Mesodermal cell (in vitro differentiated cells): ENCODE data around the gene KIF1A.
"Not testable (repeated sequence)": the region's sequence is repeated elsewhere in the genome, so short reads cannot be mapped to it uniquely, and the experiment has no call there.

ENCODE experiments used
- H3K27ac ChIP-seq: 2 replicates; pipeline ENCODE4 v1.7.0; 2013; ENCODE audit warnings: mild to moderate bottlenecking, low read depth, low read length, moderate library complexity; ENCODE audit not compliant: severe bottlenecking
- H3K36me3 ChIP-seq: 2 replicates; pipeline ENCODE4 v1.7.1; 2013; ENCODE audit warnings: mild to moderate bottlenecking, low read length, moderate library complexity; ENCODE audit not compliant: control insufficient read depth, insufficient read depth
- H3K4me1 ChIP-seq: one replicate; pipeline ENCODE4 v1.7.1; 2013; ENCODE audit warnings: mild to moderate bottlenecking, low read length; ENCODE audit not compliant: insufficient read depth, control insufficient read depth, poor library complexity, severe bottlenecking
- H3K4me3 ChIP-seq: 2 replicates; pipeline ENCODE4 v1.7.0; 2013; ENCODE audit warnings: low read length, control low read depth, mild to moderate bottlenecking; ENCODE audit not compliant: insufficient read depth, poor library complexity, severe bottlenecking; ENCODE audit errors: extremely low read depth
- H3K9me3 ChIP-seq: 2 replicates; pipeline ENCODE4 v1.7.1; 2013; ENCODE audit warnings: mild to moderate bottlenecking, low read length, moderate library complexity; ENCODE audit not compliant: control insufficient read depth
- WGBS, 2 experiments: methylation state at CpG; one replicate each; pipeline ENCODE4 v1.1.5; 2013; ENCODE audit warnings: missing lambda C conversion rate in 2 of 2; ENCODE audit not compliant: insufficient coverage in 2 of 2; 5-methylcytosine and 5-hydroxymethylcytosine counted together

Gene KIF1A

DNA sequence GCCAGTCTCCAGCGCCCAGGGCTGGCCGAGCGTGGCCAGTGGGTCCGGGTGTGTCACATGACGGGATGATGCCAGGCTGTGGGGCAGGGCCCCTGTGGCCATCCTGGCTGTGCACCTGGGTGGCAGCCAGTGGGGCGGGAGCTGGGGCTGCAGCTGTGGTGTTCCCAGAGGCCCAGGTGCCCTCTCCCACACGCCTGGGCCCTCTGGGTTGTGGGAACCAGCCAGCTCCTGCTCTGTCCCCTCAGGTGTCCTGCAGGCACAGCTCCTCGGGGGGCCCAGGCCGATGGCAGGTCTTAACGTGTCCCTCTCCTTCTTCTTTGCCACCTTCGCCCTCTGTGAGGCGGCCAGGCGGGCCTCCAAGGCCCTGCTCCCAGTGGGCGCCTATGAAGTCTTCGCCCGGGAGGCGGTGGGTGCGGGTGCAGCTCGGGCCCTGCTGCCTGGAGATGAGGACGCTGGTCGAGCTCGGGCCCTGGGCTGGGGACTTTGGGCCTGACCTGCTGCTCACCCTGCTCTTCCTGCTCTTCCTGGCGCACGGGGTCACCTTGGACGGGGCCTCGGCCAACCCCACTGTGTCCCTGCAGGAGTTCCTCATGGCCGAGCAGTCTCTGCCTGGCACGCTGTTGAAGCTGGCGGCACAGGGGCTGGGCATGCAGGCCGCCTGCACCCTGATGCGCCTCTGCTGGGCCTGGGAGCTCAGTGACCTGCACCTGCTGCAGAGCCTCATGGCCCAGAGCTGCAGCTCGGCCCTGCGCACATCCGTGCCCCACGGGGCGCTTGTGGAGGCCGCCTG lies 128.2 kb downstream of the KIF1A start, which contains the start of gene AQP12A:
Gene AQP12A, plus strand, starts transcription at position 236 of the 790 bp plus-strand sequence. Its CDS starts 48 bp downstream, at position 284.
- not testable (repeated sequence) for H3K27ac ChIP-seq, H3K4me3 ChIP-seq, H3K9me3 ChIP-seq, H3K4me1 ChIP-seq, H3K36me3 ChIP-seq
- 91% methylated on average over 14 to 22 of the region's 37 CpGs for WGBS, 2 experiments

DNA sequence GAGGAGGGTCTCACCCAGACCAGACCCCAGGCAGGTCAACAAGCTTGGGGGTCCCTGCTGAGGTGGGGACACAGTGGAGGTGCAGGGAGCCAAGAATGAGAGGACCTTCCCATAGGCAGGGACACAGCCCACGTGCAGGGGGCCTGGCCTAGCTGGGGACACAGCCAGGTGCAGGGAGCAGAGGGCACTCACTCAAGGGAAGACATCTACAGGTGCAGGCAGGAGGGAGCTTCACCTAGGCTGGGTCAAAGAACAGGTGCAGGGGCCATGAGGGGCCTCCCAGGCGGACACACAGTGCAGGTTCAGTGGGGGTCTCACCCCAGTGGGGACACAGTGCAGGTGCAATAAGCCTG lies 129.0 kb downstream of the KIF1A start:
- H3K9me3 ChIP-seq = not testable (repeated sequence)
- WGBS, 2 experiments = 17 to 100% methylated on average over 1 of the region's 2 CpGs

DNA sequence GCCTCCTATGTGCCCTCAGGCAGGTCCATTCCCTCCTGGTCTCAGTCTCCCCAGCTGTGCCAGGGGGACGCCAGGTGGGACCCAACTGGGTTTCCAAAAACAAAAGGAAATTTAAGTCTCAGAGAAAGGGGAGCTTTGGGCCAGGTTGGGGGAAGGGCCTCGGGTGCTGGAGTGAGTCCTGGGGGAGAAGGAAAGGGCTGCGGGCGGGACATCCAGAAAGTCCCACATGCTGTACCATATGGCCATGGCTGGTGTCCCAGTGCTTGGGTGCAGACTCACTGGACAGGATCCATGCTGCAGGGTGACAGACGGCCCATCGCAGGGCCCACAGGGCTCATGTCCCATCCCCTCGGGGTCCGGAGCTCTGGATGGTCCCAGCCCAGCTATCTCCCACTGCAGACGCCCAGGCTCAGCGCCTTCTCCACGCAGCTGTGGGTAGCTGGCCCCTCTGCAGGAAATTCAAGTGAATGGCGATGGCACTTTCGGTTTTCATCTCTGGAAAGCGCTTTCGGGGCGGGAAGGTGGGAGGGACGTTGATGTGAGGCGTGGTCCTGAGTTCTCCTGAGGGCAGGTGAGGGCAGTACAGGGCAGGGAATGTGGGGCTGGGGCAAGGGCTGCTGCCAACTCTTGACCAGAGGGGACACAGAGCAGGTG lies 129.5 kb downstream of the KIF1A start:
- not testable (repeated sequence) for H3K27ac ChIP-seq, H3K36me3 ChIP-seq, H3K9me3 ChIP-seq, H3K4me3 ChIP-seq, H3K4me1 ChIP-seq
- WGBS, 2 experiments = 75 to 97% methylated on average over 1 to 3 of the region's 18 CpGs

More for the DNA sequence above, 129.0 kb downstream of the KIF1A start:
- not testable (repeated sequence) for H3K27ac ChIP-seq, H3K4me3 ChIP-seq, H3K4me1 ChIP-seq, H3K36me3 ChIP-seq

DNA sequence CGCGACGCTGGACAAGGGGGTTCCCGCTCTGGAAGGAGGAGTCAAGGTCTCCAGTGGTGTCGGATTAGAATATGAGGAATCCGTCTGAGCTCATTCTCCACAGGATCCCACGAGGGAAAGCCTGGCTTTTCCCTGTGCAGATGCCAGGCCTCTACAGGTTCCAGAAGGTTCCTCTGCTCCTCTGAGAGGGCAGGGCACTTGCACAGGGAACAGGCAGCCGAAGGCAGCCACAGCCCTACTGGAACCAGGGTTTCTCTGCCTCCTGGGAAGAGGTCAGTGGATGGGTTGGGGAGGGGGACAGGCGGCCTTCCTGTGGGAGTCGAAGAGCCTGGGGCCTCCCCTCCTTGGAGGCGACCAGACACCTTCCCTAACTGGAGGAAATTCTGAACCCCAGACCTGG lies 130.0 kb downstream of the KIF1A start:
- no peaks in the 10 kb centered on the region for H3K4me1 ChIP-seq
- no peaks in the 10 kb centered on the region for H3K9me3 ChIP-seq
- no peak overlapping the region for H3K4me3 ChIP-seq
- no peaks in the 10 kb centered on the region for H3K36me3 ChIP-seq
- no peak overlapping the region for H3K27ac ChIP-seq
- 74 to 79% methylated on average over 3 to 5 of the region's 11 CpGs for WGBS, 2 experiments

DNA sequence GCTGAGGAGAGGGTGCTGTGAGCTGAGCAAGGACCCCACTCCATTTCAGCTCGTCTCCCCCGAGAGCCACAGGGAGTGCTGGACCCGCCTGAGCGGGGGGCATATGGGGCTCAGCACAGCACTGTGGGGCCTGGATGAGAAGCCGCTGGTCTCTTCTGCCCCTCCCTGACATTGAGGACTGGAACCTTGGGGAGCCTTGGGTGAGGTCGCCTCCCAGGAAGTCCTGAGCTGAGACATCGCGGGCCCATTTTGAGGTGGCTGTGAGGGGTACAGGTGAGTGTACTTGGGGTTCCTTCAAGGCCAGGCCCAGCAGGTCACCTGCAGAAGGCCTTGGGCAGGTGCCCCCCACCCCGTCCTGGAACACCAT lies 131.5 kb downstream of the KIF1A start:
- no peak overlapping the region for H3K27ac ChIP-seq
- no peaks in the 10 kb centered on the region for H3K9me3 ChIP-seq
- no peaks in the 10 kb centered on the region for H3K36me3 ChIP-seq
- 87 to 98% methylated on average over 6 to 8 of the region's 9 CpGs for WGBS, 2 experiments
- no peak overlapping the region for H3K4me3 ChIP-seq
- H3K4me1 ChIP-seq = no peaks in the 10 kb centered on the region

DNA sequence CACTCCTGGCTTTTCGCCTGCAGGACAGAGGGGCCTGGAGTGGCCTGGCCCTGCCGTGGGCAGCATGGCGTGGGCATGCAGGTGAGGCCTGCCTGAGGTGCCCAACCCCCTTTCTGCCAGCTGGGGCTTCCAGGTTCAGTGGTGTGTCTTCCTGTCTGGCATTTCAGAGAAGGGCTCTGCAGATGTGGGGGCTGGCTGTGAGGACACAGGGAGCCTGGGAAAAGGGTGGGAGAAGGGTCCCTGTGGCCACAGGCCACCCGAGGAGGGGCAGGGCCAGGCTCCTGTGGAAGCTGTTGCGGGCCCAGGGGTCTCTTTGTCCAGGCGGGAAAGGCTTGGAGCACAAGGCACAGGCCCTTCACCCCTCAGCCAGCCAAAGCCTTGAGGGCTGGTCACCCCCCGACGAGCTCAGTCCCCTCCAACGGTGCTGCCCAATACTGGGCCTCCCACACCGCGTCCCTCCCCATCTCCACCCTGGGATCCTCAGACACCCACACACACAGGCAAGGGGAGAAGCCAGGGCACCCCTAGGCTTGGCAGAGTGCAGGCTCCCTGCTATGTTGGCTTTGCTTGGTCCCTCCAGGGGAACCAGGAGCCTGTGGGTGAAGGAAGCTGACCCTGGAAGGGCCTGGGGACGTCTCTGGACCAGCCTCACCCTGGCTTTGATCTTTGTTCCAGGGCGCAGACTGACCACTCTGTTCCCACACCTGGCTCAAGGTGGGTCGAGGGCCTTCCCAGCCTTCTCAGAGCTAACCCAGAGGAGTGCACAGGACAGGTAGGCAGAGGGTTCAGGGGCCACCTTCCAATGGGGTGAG lies 132.1 kb downstream of the KIF1A start:
- no peak overlapping the region for H3K27ac ChIP-seq
- WGBS, 2 experiments = 86 to 87% methylated on average over 8 to 9 of the region's 14 CpGs

GRCh38 chr2:240687045-240687740 lies 132.8 kb downstream of the KIF1A start:
- H3K9me3 ChIP-seq = no peaks in the 10 kb centered on the region
- H3K4me3 ChIP-seq = no peak overlapping the region
- no peak overlapping the region for H3K27ac ChIP-seq
- no peaks in the 10 kb centered on the region for H3K4me1 ChIP-seq
- no peaks in the 10 kb centered on the region for H3K36me3 ChIP-seq
- WGBS, 2 experiments = 92 to 93% methylated on average over 14 of the region's 20 CpGs

More for the DNA sequence above, 132.1 kb downstream of the KIF1A start:
- H3K4me1 ChIP-seq = no peaks in the 10 kb centered on the region
- H3K36me3 ChIP-seq = no peaks in the 10 kb centered on the region
- H3K4me3 ChIP-seq = no peak overlapping the region
- H3K9me3 ChIP-seq = no peaks in the 10 kb centered on the region

DNA sequence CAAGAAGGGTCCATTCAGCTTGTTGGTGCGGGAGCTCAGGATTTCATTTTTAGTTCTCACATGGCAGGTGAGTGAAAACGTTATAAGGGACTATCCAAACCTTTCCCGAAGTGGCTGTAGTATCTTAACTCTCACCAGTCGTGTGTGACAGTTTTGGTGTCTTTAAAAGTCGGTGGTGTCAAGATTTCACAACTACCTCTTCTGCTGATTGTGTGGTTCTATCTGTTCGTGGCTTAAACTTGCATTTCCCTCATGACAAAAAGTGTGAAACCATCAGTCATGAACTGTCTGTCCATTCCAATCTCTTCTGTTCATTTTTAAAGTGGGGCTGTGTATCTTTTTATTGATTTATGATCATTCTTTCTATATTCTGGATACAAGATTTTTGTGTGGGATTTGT lies 133.6 kb downstream of the KIF1A start:
- H3K36me3 ChIP-seq = no peaks in the 10 kb centered on the region
- no peaks in the 10 kb centered on the region for H3K9me3 ChIP-seq
- WGBS, 2 experiments = 86 to 96% methylated on average over 4 to 5 of the region's 6 CpGs
- H3K4me1 ChIP-seq = no peaks in the 10 kb centered on the region
- H3K4me3 ChIP-seq = no peak overlapping the region
- no peak overlapping the region for H3K27ac ChIP-seq

DNA sequence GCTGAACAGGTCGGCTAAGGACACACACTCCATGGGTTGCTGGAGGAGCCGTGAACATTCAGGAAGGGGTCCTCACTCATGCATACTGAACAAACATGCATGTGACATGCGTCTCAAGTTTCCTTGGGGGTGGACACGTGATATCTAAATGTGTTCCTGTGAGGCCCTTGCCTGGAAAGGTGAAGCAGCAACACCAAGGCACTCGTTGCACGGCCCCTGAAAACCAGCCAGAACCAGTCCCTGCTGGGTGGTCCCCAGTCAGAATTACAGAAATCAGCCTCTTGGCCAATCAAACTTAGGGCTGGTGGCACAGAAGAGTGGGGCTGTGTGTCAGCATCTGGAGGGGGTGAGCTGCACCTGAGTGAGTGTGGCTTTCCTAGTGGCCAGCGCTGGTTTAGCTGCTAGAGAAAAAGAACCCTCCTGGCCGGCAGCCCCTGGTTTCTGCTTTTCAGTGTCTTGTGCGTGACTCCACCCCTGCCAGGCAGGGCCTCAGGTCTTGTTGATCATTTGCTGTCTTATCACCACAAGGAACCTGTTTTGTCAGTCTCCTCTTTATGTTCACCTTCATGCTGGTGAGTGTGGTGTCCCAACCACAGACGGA lies 134.1 kb downstream of the KIF1A start:
- Histone ChIP-seq H3K4me1 (no peaks in the 10 kb centered on the region), H3K36me3 (no peaks in the 10 kb centered on the region), H3K4me3 (no peak overlapping the region), H3K9me3 (no peaks in the 10 kb centered on the region), H3K27ac (no peak overlapping the region)
- WGBS, 2 experiments = 84 to 86% methylated on average over 10 of the region's 10 CpGs
